H7 (cell line): Measurements from ENCODE around the gene MR1. TPM values are rescaled to one million over a fixed set of nuclear protein-coding genes. Genes with fewer than 3 reads are reported as not detected.

ENCODE experiments used
- DNase-seq: peaks from one replicate; pipeline ENCODE4 v3.0.0; 2012
- H3K27me3 ChIP-seq: 2 replicates; pipeline ENCODE4 v1.6.0; 2011; ENCODE audit warnings: mild to moderate bottlenecking, low read length; ENCODE audit not compliant: control insufficient read depth, insufficient read depth
- H3K36me3 ChIP-seq: replicated peaks from 2 replicates; pipeline ENCODE4 v1.5.1; 2011; ENCODE audit warnings: low read length; ENCODE audit not compliant: control insufficient read depth, insufficient read depth
- H3K4me3 ChIP-seq: 2 replicates; pipeline ENCODE4 v1.5.1; 2011; ENCODE audit warnings: low read depth, mild to moderate bottlenecking, control low read depth, low read length, moderate library complexity; ENCODE audit not compliant: insufficient read depth
- total RNA-seq: library from RNA; depleted of rRNA; stranded (reverse); fragments of >200 nt; shearing (Covaris generic); gene quantifications from 2 replicates; pipeline ENCODE4 v1.2.3, GENCODE V29; 2014

Gene MR1
- total RNA-seq, 1 experiment from 2014 or later, result not detected

- Histone ChIP-seq H3K27me3 (no peaks in the 10 kb centered on the region), H3K36me3 (no peaks in the 10 kb centered on the region), H3K4me3 (no peak overlapping the region)
- DNase-seq, result no peak
Observed at GRCh38 chr1:181064702-181065101, 30.9 kb downstream of the MR1 start.

GRCh38 chr1:181073638-181074037, 39.9 kb downstream of the MR1 start:
- Histone ChIP-seq H3K36me3 (no peaks in the 10 kb centered on the region), H3K27me3 (no peaks in the 10 kb centered on the region), H3K4me3 (no peak overlapping the region)
- no peak for DNase-seq

- no peak overlapping the region for H3K4me3 ChIP-seq
- H3K27me3 ChIP-seq, result no peaks in the 10 kb centered on the region
- no peaks in the 10 kb centered on the region for H3K36me3 ChIP-seq
- no peak for DNase-seq
Observed at GRCh38 chr1:181075766-181076350, 42.1 kb downstream of the MR1 start.

- no peak for DNase-seq
- H3K4me3 ChIP-seq, result no peak overlapping the region
- no peaks in the 10 kb centered on the region for H3K36me3 ChIP-seq
- H3K27me3 ChIP-seq, result no peaks in the 10 kb centered on the region
Observed at GRCh38 chr1:181076852-181077251, 43.1 kb downstream of the MR1 start.

GRCh38 chr1:181077576-181078242, 43.9 kb downstream of the MR1 start:
- H3K36me3 ChIP-seq, result no peaks in the 10 kb centered on the region
- no peak overlapping the region for H3K4me3 ChIP-seq
- no peaks in the 10 kb centered on the region for H3K27me3 ChIP-seq
- DNase-seq, result no peak

- H3K36me3 ChIP-seq, result no peaks in the 10 kb centered on the region
- DNase-seq, result no peak
- no peaks in the 10 kb centered on the region for H3K27me3 ChIP-seq
- no peak overlapping the region for H3K4me3 ChIP-seq
Observed at GRCh38 chr1:181079382-181079781, 45.6 kb downstream of the MR1 start.

- Histone ChIP-seq H3K4me3 (no peak overlapping the region), H3K36me3 (no peaks in the 10 kb centered on the region), H3K27me3 (no peaks in the 10 kb centered on the region)
- no peak for DNase-seq
Observed at GRCh38 chr1:181079920-181080319, 46.1 kb downstream of the MR1 start.

GRCh38 chr1:181080556-181080955, 46.8 kb downstream of the MR1 start:
- no peak overlapping the region for H3K4me3 ChIP-seq
- DNase-seq, result no peak
- no peaks in the 10 kb centered on the region for H3K27me3 ChIP-seq
- H3K36me3 ChIP-seq, result no peaks in the 10 kb centered on the region

- H3K27me3 ChIP-seq, result no peaks in the 10 kb centered on the region; the same call in 1 of the 2 replicates
- DNase-seq, result no peak
- no peak overlapping the region for H3K4me3 ChIP-seq
- H3K36me3 ChIP-seq, result no peaks in the 10 kb centered on the region
Observed at GRCh38 chr1:181081395-181081794, 47.6 kb downstream of the MR1 start.

GRCh38 chr1:181083842-181084605, 50.2 kb downstream of the MR1 start:
- H3K27me3 ChIP-seq, result peaks cover 13% of the 10 kb centered on the region
- H3K4me3 ChIP-seq, result no peak overlapping the region
- DNase-seq, result peak; percentile 73
- no peaks in the 10 kb centered on the region for H3K36me3 ChIP-seq

GRCh38 chr1:181084606-181084969, 50.8 kb downstream of the MR1 start:
- Histone ChIP-seq H3K4me3 (no peak overlapping the region), H3K27me3 (peaks cover 17% of the 10 kb centered on the region), H3K36me3 (no peaks in the 10 kb centered on the region)
- DNase-seq, result no peak

GRCh38 chr1:181086091-181086490, 52.3 kb downstream of the MR1 start:
- Histone ChIP-seq H3K4me3 (no peak overlapping the region), H3K27me3 (peaks cover 31% of the 10 kb centered on the region), H3K36me3 (no peaks in the 10 kb centered on the region)
- DNase-seq, result no peak

GRCh38 chr1:181086926-181087325, 53.1 kb downstream of the MR1 start:
- Histone ChIP-seq H3K27me3 (peaks cover 37% of the 10 kb centered on the region), H3K36me3 (no peaks in the 10 kb centered on the region), H3K4me3 (no peak overlapping the region)
- DNase-seq, result no peak

- Histone ChIP-seq H3K4me3 (no peak overlapping the region), H3K36me3 (no peaks in the 10 kb centered on the region), H3K27me3 (peaks cover 37% of the 10 kb centered on the region)
Observed at GRCh38 chr1:181087400-181087901, 53.7 kb downstream of the MR1 start.

More at GRCh38 chr1:181087400-181087901, 53.7 kb downstream of the MR1 start:
- no peak for DNase-seq
